PC-9 (cell line): ENCODE data around the gene YRDC. TPM values are rescaled to one million over a fixed set of nuclear protein-coding genes. Genes with fewer than 3 reads are reported as not detected.
A peak's percentile ranks its signal among the peaks of the same experiment; 100 is the strongest.

Experiments
- Bru-seq: library from RNA; stranded (reverse); fragments of 400-500 nt; gene quantifications from one replicate; lab custom pipeline; 2021; lab: Mats Ljungman, UMichigan
- BruChase-seq, 2 experiments: library from RNA; stranded (reverse); fragments of 400-500 nt; gene quantifications; one replicate each; lab custom pipeline; 2021; lab: Mats Ljungman, UMichigan
- BruUV-seq: library from RNA; stranded (reverse); fragments of 400-500 nt; replicated peaks from 2 replicates; lab custom pipeline; 2021; lab: Mats Ljungman, UMichigan
- CTCF ChIA-PET: fragments of 300-600 bp; sonication (Branson Sonifier 250); formaldehyde crosslinking; loops from one replicate; lab custom pipeline; 2022; ENCODE audit warnings: antibody characterized with exemption; lab: Charles Lee
- POLR2A ChIA-PET: fragments of 300-600 bp; sonication (Branson Sonifier 250); formaldehyde crosslinking; loops from one replicate; lab custom pipeline; 2022; ENCODE audit warnings: antibody characterized with exemption; ENCODE audit not compliant: unreplicated experiment; lab: Charles Lee
- DNase-seq, 2 experiments: peaks; one replicate each; pipeline versions ENCODE4 v3.0.0 to v3.0.0-alpha.2; 2015 to 2022; ENCODE audit warnings: mixed read lengths in 1 of 2
- H2AFZ ChIP-seq: fragments of 200-600 bp; sonication (generic); 2 replicates; pipeline ENCODE4 v1.8.1; 2017; ENCODE audit warnings: antibody characterized with exemption
- H3F3A ChIP-seq: fragments of 200-600 bp; sonication (generic); 2 replicates; pipeline ENCODE4 v1.8.1; 2017; ENCODE audit warnings: antibody characterized with exemption, mild to moderate bottlenecking, low read depth; ENCODE audit not compliant: insufficient read depth
- H3K27ac ChIP-seq: fragments of 200-600 bp; sonication (generic); 2 replicates; pipeline ENCODE4 v1.6.1; 2016; ENCODE audit warnings: mixed run types
- H3K27me3 ChIP-seq: fragments of 200-600 bp; sonication (generic); 2 replicates; pipeline ENCODE4 v1.6.1; 2016; ENCODE audit warnings: low read depth, mixed run types; ENCODE audit not compliant: insufficient read depth
- H3K36me3 ChIP-seq: fragments of 200-600 bp; sonication (generic); 2 replicates; pipeline ENCODE4 v1.6.1; 2016; ENCODE audit warnings: low read depth, mixed run types
- H3K4me1 ChIP-seq: fragments of 200-600 bp; sonication (generic); replicated peaks from 2 replicates; pipeline ENCODE4 v1.6.1; 2016; ENCODE audit warnings: mixed run types; ENCODE audit not compliant: insufficient read depth
- H3K4me2 ChIP-seq: fragments of 200-600 bp; sonication (generic); 2 replicates; pipeline ENCODE4 v1.6.1; 2017; ENCODE audit warnings: mixed run types
- H3K4me3 ChIP-seq: fragments of 200-600 bp; sonication (generic); 2 replicates; pipeline ENCODE4 v1.6.1; 2016; ENCODE audit warnings: mixed run types
- H3K79me2 ChIP-seq: fragments of 200-600 bp; sonication (generic); 2 replicates; pipeline ENCODE4 v1.6.1; 2017; ENCODE audit warnings: low read depth, mixed run types
- H3K9me2 ChIP-seq: fragments of 200-600 bp; sonication (generic); 2 replicates; pipeline ENCODE4 v1.8.1; 2017; ENCODE audit warnings: mild to moderate bottlenecking; ENCODE audit not compliant: insufficient read depth
- H3K9me3 ChIP-seq: fragments of 200-600 bp; sonication (generic); 2 replicates; pipeline ENCODE4 v1.8.1; 2016; ENCODE audit warnings: low read depth; ENCODE audit not compliant: insufficient read depth
- H4K20me1 ChIP-seq: fragments of 200-600 bp; sonication (generic); 2 replicates; pipeline ENCODE4 v1.8.1; 2017; ENCODE audit not compliant: insufficient read depth
- CTCF ChIP-seq: fragments of 200-600 bp; sonication (generic); conservative IDR thresholded peaks from 2 replicates; pipeline ENCODE4 v1.6.1; 2017; ENCODE audit warnings: mixed run types, antibody characterized with exemption, mild to moderate bottlenecking, moderate library complexity
- EZH2 ChIP-seq: fragments of 200-600 bp; sonication (generic); IDR thresholded peaks from 2 replicates; pipeline ENCODE4 v1.8.0; 2017; ENCODE audit warnings: antibody characterized with exemption, low read depth
- intact Hi-C: fragments of 100-400 bp; cut with micrococcal nuclease; formaldehyde crosslinking; loops from one replicate; pipeline ENCODE4 v1.10.0; 2022; ENCODE audit not compliant: unreplicated experiment
- long read RNA-seq: library from polyadenylated mRNA; stranded (forward); transcript quantifications from one replicate; pipeline ENCODE4 v2.0.0, GENCODE V29; 2022
- total RNA-seq: library from RNA; stranded (reverse); gene quantifications from 2 replicates; pipeline ENCODE4 v1.2.3, GENCODE V29; 2021

YRDC gene
- total RNA-seq (13.2 and 16.0 TPM in 2 replicates), Bru-seq, nascent RNA (percentile 97 among the genes with signal in this experiment), BruChase-seq, experiment 1, labeled RNA remaining after a 2-hour chase (percentile 97 among the genes with signal in this experiment), BruChase-seq, experiment 2, labeled RNA remaining after a 6-hour chase (percentile 90 among the genes with signal in this experiment)
- long read RNA-seq, transcript YRDC-201 (5 exons, 1,826 nt), result major isoform, 31 of 38 reads
- long read RNA-seq, partial matches to known transcripts, result 2 of 38 reads
- long read RNA-seq, other reads (novel, unspliced or antisense), result 5 of 38 reads

GRCh38 chr1:37807555-37808368 is at the start of gene YRDC, which contains the start of gene C1orf122:
TSS of gene YRDC (minus strand) at chr1:37808208. CDS start at chr1:37808180, 28 bp downstream.
TSS of gene C1orf122 (plus strand) at chr1:37807790. CDS start at chr1:37808405, 615 bp downstream.
- Histone ChIP-seq H3K27me3 (no peaks in the 10 kb centered on the region), H3K4me1 (peaks cover 20% of the 10 kb centered on the region), H3K79me2 (peaks cover 58% of the 10 kb centered on the region), H2AFZ (peak within 1 kb of the TSS; percentile 70), H4K20me1 (peaks cover 46% of the 10 kb centered on the region), H3K4me2 (peak within 1 kb of the TSS; percentile 96), H3K9me3 (no peaks in the 10 kb centered on the region), H3K36me3 (peaks cover 47% of the 10 kb centered on the region), H3K27ac (peak within 1 kb of the TSS; percentile 63), H3K9me2 (no peaks in the 10 kb centered on the region), H3F3A (peaks cover 61% of the 10 kb centered on the region), H3K4me3 (peak within 1 kb of the TSS; percentile 71)
- intact Hi-C loops, result loop anchor here (1.0 to 5.0 kb wide), 4 partner anchors 53 to 335 kb away; partner anchors contain the start of genes CDCA8 and ZC3H12A
- ChIA-PET CTCF (interaction anchor here (0.6 to 1.9 kb wide), 8 partner anchors 14 to 1466 kb away, joined by 3 to 8 read pairs (median 5); partner anchors contain the start of gene MTF1), POLR2A (interaction anchor here (0.6 to 1.1 kb wide), 11 partner anchors 10 to 1358 kb away, joined by 3 to 31 read pairs (median 5); partner anchors contain the start of genes CDCA8 and OSCP1)
- TF ChIP-seq EZH2, result no peak
- TF ChIP-seq CTCF, result no peak
- DNase-seq, result peak; percentile 86 to 95
- BruUV-seq, result no TSS peak

GRCh38 chr1:37854406-37854805 is 46.4 kb upstream of the YRDC start:
- Histone ChIP-seq H2AFZ (no peak overlapping the region), H3K27me3 (no peaks in the 10 kb centered on the region), H4K20me1 (0 out of 2 replicates have a peak, but pooled peaks cover 3% of the 10 kb centered on the region), H3K36me3 (peaks cover 26% of the 10 kb centered on the region), H3K4me1 (peaks cover 51% of the 10 kb centered on the region), H3K4me2 (no peak overlapping the region), H3K9me2 (no peaks in the 10 kb centered on the region), H3F3A (peaks cover 30% of the 10 kb centered on the region), H3K9me3 (no peaks in the 10 kb centered on the region), H3K4me3 (no peak overlapping the region), H3K79me2 (peaks cover 88% of the 10 kb centered on the region), H3K27ac (no peak overlapping the region)
- ChIA-PET CTCF (no interaction called here), POLR2A (no interaction called here)
- TF ChIP-seq CTCF, result no peak
- TF ChIP-seq EZH2, result no peak
- intact Hi-C loops, result loop anchor here (10.0 kb wide), 1 partner anchor 380 kb away; the partner anchor contains the start of gene ZC3H12A
- no peak for DNase-seq
- no TSS peak for BruUV-seq

- intact Hi-C loops, result loop anchor here (10.0 kb wide), 1 partner anchor 378 kb away; the partner anchor contains the start of gene ZC3H12A
- no peak for TF ChIP-seq CTCF
- TF ChIP-seq EZH2, result no peak
- H3K79me2 ChIP-seq, result peaks cover 88% of the 10 kb centered on the region
- peaks cover 33% of the 10 kb centered on the region for H3F3A ChIP-seq
- ChIA-PET POLR2A (no interaction called here), CTCF (no interaction called here)
- H3K27ac ChIP-seq, result no peak overlapping the region
- no peaks in the 10 kb centered on the region for H3K9me3 ChIP-seq
- no TSS peak for BruUV-seq
- H3K36me3 ChIP-seq, result peaks cover 27% of the 10 kb centered on the region
- H3K9me2 ChIP-seq, result no peaks in the 10 kb centered on the region
- no peak overlapping the region for H2AFZ ChIP-seq
- H3K27me3 ChIP-seq, result no peaks in the 10 kb centered on the region
- peaks cover 53% of the 10 kb centered on the region for H3K4me1 ChIP-seq
- 0 out of 2 replicates have a peak overlapping the region, but pooled peaks have one; percentile 4 for H3K4me2 ChIP-seq
- no peak for DNase-seq
- no peak overlapping the region for H3K4me3 ChIP-seq
- 0 out of 2 replicates have a peak, but pooled peaks cover 3% of the 10 kb centered on the region for H4K20me1 ChIP-seq
Observed at GRCh38 chr1:37853157-37853556, 45.1 kb upstream of the YRDC start.
